ENCODE results near the gene C6.

DNA sequence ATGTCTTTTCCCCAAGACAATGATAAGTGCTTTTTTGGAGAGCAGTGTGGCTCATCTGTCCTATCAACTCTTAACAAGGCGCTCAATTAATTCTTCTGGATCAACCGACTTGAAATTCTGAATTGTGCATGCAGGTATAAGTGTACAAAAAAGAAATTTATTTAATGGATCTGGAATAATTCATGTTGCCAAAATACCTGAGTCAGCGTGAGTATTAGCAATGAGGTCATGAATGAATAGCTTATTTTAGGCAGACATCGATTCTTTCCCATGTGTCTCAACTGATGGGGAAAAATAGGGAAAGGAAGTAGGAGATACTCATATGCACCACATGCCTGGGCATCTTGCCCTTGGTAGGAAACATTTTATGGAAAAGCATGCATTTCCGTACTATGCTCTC is 68.0 kb downstream of the C6 start:
- TF ChIP-seq, protein P1, sequence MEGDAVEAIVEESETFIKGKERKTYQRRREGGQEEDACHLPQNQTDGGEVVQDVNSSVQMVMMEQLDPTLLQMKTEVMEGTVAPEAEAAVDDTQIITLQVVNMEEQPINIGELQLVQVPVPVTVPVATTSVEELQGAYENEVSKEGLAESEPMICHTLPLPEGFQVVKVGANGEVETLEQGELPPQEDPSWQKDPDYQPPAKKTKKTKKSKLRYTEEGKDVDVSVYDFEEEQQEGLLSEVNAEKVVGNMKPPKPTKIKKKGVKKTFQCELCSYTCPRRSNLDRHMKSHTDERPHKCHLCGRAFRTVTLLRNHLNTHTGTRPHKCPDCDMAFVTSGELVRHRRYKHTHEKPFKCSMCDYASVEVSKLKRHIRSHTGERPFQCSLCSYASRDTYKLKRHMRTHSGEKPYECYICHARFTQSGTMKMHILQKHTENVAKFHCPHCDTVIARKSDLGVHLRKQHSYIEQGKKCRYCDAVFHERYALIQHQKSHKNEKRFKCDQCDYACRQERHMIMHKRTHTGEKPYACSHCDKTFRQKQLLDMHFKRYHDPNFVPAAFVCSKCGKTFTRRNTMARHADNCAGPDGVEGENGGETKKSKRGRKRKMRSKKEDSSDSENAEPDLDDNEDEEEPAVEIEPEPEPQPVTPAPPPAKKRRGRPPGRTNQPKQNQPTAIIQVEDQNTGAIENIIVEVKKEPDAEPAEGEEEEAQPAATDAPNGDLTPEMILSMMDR (IDR thresholded peaks at IDR 0.05): no peak
- TF ChIP-seq POLR2A (IDR thresholded peaks at IDR 0.05): no peak

All from heart left ventricle (tissue), 13 donors.